HEK293 (cell line): Measurements from ENCODE around the gene USP21.

Experiments used
- BCL11B ChIP-seq: fragments of 450-650 bp; formaldehyde crosslinking; IDR thresholded peaks from 2 replicates; pipeline ENCODE4 v1.5.1; 2016; ENCODE audit warnings: low read depth, missing biosample characterization, missing genetic modification characterization
- CTCF ChIP-seq: fragments of 450-650 bp; formaldehyde crosslinking; IDR thresholded peaks from 2 replicates; pipeline ENCODE4 v1.5.1; 2016; ENCODE audit warnings: missing biosample characterization, missing genetic modification characterization
- FEZF1 ChIP-seq: fragments of 450-650 bp; formaldehyde crosslinking; IDR thresholded peaks from 2 replicates; pipeline ENCODE4 v1.5.1; 2016; ENCODE audit warnings: missing biosample characterization, missing genetic modification characterization
- GLI4 ChIP-seq: fragments of 450-650 bp; formaldehyde crosslinking; IDR thresholded peaks from 2 replicates; pipeline ENCODE4 v1.5.1; 2016; ENCODE audit warnings: missing biosample characterization, missing genetic modification characterization
- GLIS2 ChIP-seq: fragments of 450-650 bp; formaldehyde crosslinking; IDR thresholded peaks from 2 replicates; pipeline ENCODE4 v1.5.1; 2016; ENCODE audit warnings: missing biosample characterization, missing genetic modification characterization
- HIC1 ChIP-seq: fragments of 450-650 bp; formaldehyde crosslinking; IDR thresholded peaks from 2 replicates; pipeline ENCODE4 v1.5.1; 2016; ENCODE audit warnings: missing biosample characterization, missing genetic modification characterization
- HOXC10 ChIP-seq: sonication (generic); formaldehyde crosslinking; IDR thresholded peaks from 2 replicates; pipeline ENCODE4 v1.8.1; 2023; ENCODE audit warnings: mild to moderate bottlenecking, missing genetic modification reagents
- INSM2 ChIP-seq: fragments of 450-650 bp; formaldehyde crosslinking; IDR thresholded peaks from 2 replicates; pipeline ENCODE4 v1.5.1; 2016; ENCODE audit warnings: missing biosample characterization, missing genetic modification characterization
- KLF9 ChIP-seq: fragments of 450-650 bp; formaldehyde crosslinking; IDR thresholded peaks from 2 replicates; pipeline ENCODE4 v1.5.1; 2016; ENCODE audit warnings: missing biosample characterization, missing genetic modification characterization, low read depth
- OSR2 ChIP-seq: fragments of 450-650 bp; formaldehyde crosslinking; IDR thresholded peaks from 2 replicates; pipeline ENCODE4 v1.5.1; 2016; ENCODE audit warnings: missing biosample characterization, missing genetic modification characterization
- SCRT1 ChIP-seq: fragments of 450-650 bp; formaldehyde crosslinking; IDR thresholded peaks from 2 replicates; pipeline ENCODE4 v1.5.1; 2016; ENCODE audit warnings: missing biosample characterization, missing genetic modification characterization, borderline replicate concordance
- SP2 ChIP-seq: fragments of 450-650 bp; formaldehyde crosslinking; IDR thresholded peaks from 2 replicates; pipeline ENCODE4 v1.5.1; 2016; ENCODE audit warnings: missing biosample characterization, missing genetic modification characterization
- SP3 ChIP-seq: fragments of 450-650 bp; formaldehyde crosslinking; IDR thresholded peaks from 2 replicates; pipeline ENCODE4 v1.5.1; 2016; ENCODE audit warnings: missing biosample characterization, missing genetic modification characterization
- TSHZ1 ChIP-seq: fragments of 450-650 bp; formaldehyde crosslinking; IDR thresholded peaks from 2 replicates; pipeline ENCODE4 v1.5.1; 2016; ENCODE audit warnings: missing biosample characterization, missing genetic modification characterization, borderline replicate concordance
- ZFP37 ChIP-seq: fragments of 450-650 bp; formaldehyde crosslinking; IDR thresholded peaks from 2 replicates; pipeline ENCODE4 v1.5.1; 2016; ENCODE audit warnings: missing biosample characterization, missing genetic modification characterization
- ZNF18 ChIP-seq: fragments of 450-650 bp; formaldehyde crosslinking; IDR thresholded peaks from 2 replicates; pipeline ENCODE4 v1.5.1; 2016; ENCODE audit warnings: missing biosample characterization, missing genetic modification characterization
- ZNF248 ChIP-seq: fragments of 450-650 bp; formaldehyde crosslinking; IDR thresholded peaks from 2 replicates; pipeline ENCODE4 v1.5.1; 2017; ENCODE audit warnings: missing biosample characterization, missing genetic modification characterization
- ZNF302 ChIP-seq: fragments of 450-650 bp; formaldehyde crosslinking; IDR thresholded peaks from 2 replicates; pipeline ENCODE4 v1.5.1; 2016; ENCODE audit warnings: missing biosample characterization, missing genetic modification characterization, low read depth
- ZNF362 ChIP-seq: fragments of 450-650 bp; formaldehyde crosslinking; IDR thresholded peaks from 2 replicates; pipeline ENCODE4 v1.5.1; 2016; ENCODE audit warnings: missing biosample characterization, missing genetic modification characterization
- ZNF37A ChIP-seq: fragments of 450-650 bp; IDR thresholded peaks from 2 replicates; pipeline ENCODE4 v1.5.1; 2018; ENCODE audit warnings: missing biosample characterization, missing genetic modification characterization
- ZNF398 ChIP-seq: fragments of 450-650 bp; formaldehyde crosslinking; IDR thresholded peaks from 2 replicates; pipeline ENCODE4 v1.5.1; 2017; ENCODE audit warnings: missing biosample characterization, missing genetic modification characterization
- ZNF416 ChIP-seq: fragments of 450-650 bp; formaldehyde crosslinking; IDR thresholded peaks from 2 replicates; pipeline ENCODE4 v1.5.1; 2016; ENCODE audit warnings: missing biosample characterization, missing genetic modification characterization
- ZNF629 ChIP-seq: fragments of 450-650 bp; formaldehyde crosslinking; IDR thresholded peaks from 2 replicates; pipeline ENCODE4 v1.5.1; 2017; ENCODE audit warnings: missing biosample characterization, missing genetic modification characterization
- ZNF654 ChIP-seq: fragments of 450-650 bp; formaldehyde crosslinking; IDR thresholded peaks from 2 replicates; pipeline ENCODE4 v1.5.1; 2016; ENCODE audit warnings: low read depth, missing biosample characterization, missing genetic modification characterization
- ZNF776 ChIP-seq: fragments of 450-650 bp; formaldehyde crosslinking; IDR thresholded peaks from 2 replicates; pipeline ENCODE4 v1.5.0; 2017; ENCODE audit warnings: missing biosample characterization, missing genetic modification characterization, borderline replicate concordance

The USP21 gene

GRCh38 chr1:161201836-161202712 is 42.8 kb downstream of the USP21 start, which contains the start of gene NDUFS2 (continued):
- no peak for TF ChIP-seq TSHZ1 (tag by site-specific recombination)
- no peak for TF ChIP-seq ZNF654 (tag by site-specific recombination)
- TF ChIP-seq ZNF37A (tag by site-specific recombination): no peak
- TF ChIP-seq ZNF416 (tag by site-specific recombination): no peak
- TF ChIP-seq KLF9 (tag by site-specific recombination): 0 out of 2 replicates have a peak, but pooled peaks have one; percentile 5
- no peak for TF ChIP-seq INSM2 (tag by site-specific recombination)
- TF ChIP-seq HIC1: no peak
- no peak for TF ChIP-seq OSR2 (tag by site-specific recombination)
- TF ChIP-seq FEZF1: no peak
- TF ChIP-seq ZNF248 (tag by site-specific recombination): no peak
- peak; percentile 85 for TF ChIP-seq ZNF629 (tag by site-specific recombination)
- TF ChIP-seq ZNF398 (tag by site-specific recombination): no peak
- TF ChIP-seq ZNF18: no peak
- no peak for TF ChIP-seq ZNF302
- TF ChIP-seq BCL11B: no peak
- no peak for TF ChIP-seq GLI4 (tag by site-specific recombination)
- peak; percentile 79 for TF ChIP-seq CTCF (tag by site-specific recombination)
- TF ChIP-seq ZNF362 (tag by site-specific recombination): no peak
- no peak for TF ChIP-seq SCRT1 (tag by site-specific recombination)
- TF ChIP-seq SP3 (tag by site-specific recombination): peak; percentile 94
- TF ChIP-seq GLIS2 (tag by site-specific recombination): no peak
- no peak for TF ChIP-seq ZFP37 (tag by site-specific recombination)
- TF ChIP-seq HOXC10 (CRISPR knock-in tag): peak; percentile 38; the same call in 1 of the 2 replicates
- peak; percentile 85 for TF ChIP-seq SP2
- TF ChIP-seq ZNF776: no peak
